ENCODE measurements around the gene ERMARD.

ERMARD gene

GRCh38 chr6:169816975-169817374 is 65.6 kb downstream of the ERMARD start:
- H2AFZ ChIP-seq (ENCODE audit: low read length): no peak overlapping the region
- H3K4me1 ChIP-seq (ENCODE audit: insufficient read depth, low read length, poor library complexity, severe bottlenecking): no peaks in the 10 kb centered on the region
- no peaks in the 10 kb centered on the region for H3K36me3 ChIP-seq (ENCODE audit: insufficient read depth, low read length)
- no peaks in the 10 kb centered on the region for H3K79me2 ChIP-seq (ENCODE audit: insufficient read depth, low read length)
- H3F3A ChIP-seq (ENCODE audit: low read depth): no peaks in the 10 kb centered on the region
- H3K9me3 ChIP-seq (ENCODE audit: insufficient read depth, low read depth, low read length): peaks cover 13% of the 10 kb centered on the region; the same call in 1 of the 2 replicates
- TF ChIP-seq EZH2phosphoT487 (IDR thresholded peaks at IDR 0.05; ENCODE audit: borderline replicate concordance): no peak
- TF ChIP-seq, protein P1, sequence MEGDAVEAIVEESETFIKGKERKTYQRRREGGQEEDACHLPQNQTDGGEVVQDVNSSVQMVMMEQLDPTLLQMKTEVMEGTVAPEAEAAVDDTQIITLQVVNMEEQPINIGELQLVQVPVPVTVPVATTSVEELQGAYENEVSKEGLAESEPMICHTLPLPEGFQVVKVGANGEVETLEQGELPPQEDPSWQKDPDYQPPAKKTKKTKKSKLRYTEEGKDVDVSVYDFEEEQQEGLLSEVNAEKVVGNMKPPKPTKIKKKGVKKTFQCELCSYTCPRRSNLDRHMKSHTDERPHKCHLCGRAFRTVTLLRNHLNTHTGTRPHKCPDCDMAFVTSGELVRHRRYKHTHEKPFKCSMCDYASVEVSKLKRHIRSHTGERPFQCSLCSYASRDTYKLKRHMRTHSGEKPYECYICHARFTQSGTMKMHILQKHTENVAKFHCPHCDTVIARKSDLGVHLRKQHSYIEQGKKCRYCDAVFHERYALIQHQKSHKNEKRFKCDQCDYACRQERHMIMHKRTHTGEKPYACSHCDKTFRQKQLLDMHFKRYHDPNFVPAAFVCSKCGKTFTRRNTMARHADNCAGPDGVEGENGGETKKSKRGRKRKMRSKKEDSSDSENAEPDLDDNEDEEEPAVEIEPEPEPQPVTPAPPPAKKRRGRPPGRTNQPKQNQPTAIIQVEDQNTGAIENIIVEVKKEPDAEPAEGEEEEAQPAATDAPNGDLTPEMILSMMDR (conservative IDR thresholded peaks at IDR 0.05; ENCODE audit: low read length): no peak
- H4K20me1 ChIP-seq (ENCODE audit: insufficient read depth, low read length, poor library complexity, severe bottlenecking): no peaks in the 10 kb centered on the region
- H3K9ac ChIP-seq (ENCODE audit: low read depth, low read length, poor library complexity, severe bottlenecking): no peak overlapping the region
- H3K4me2 ChIP-seq (ENCODE audit: low read depth, low read length, poor library complexity, severe bottlenecking): no peak overlapping the region
- H3K9me2 ChIP-seq (replicated peaks; ENCODE audit: low read depth, low read length): no peaks in the 10 kb centered on the region
- H3K27me3 ChIP-seq (ENCODE audit: insufficient read depth, low read length, poor library complexity, severe bottlenecking): no peaks in the 10 kb centered on the region
- no peak overlapping the region for H3K4me3 ChIP-seq (ENCODE audit: low read length, poor library complexity, severe bottlenecking)

GRCh38 chr6:169820358-169820757 is 68.9 kb downstream of the ERMARD start:
- H3K27me3 ChIP-seq (ENCODE audit: insufficient read depth, low read length, poor library complexity, severe bottlenecking): no peaks in the 10 kb centered on the region
- no peaks in the 10 kb centered on the region for H3K9me2 ChIP-seq (replicated peaks; ENCODE audit: low read depth, low read length)
- no peak overlapping the region for H2AFZ ChIP-seq (ENCODE audit: low read length)
- no peak overlapping the region for H3K4me2 ChIP-seq (ENCODE audit: low read depth, low read length, poor library complexity, severe bottlenecking)
- H3K9me3 ChIP-seq (ENCODE audit: insufficient read depth, low read depth, low read length): peaks cover 25% of the 10 kb centered on the region; the same call in 1 of the 2 replicates
- H3K4me3 ChIP-seq (ENCODE audit: low read length, poor library complexity, severe bottlenecking): no peak overlapping the region
- no peaks in the 10 kb centered on the region for H3K79me2 ChIP-seq (ENCODE audit: insufficient read depth, low read length)
- no peaks in the 10 kb centered on the region for H4K20me1 ChIP-seq (ENCODE audit: insufficient read depth, low read length, poor library complexity, severe bottlenecking)
- H3K4me1 ChIP-seq (ENCODE audit: insufficient read depth, low read length, poor library complexity, severe bottlenecking): no peaks in the 10 kb centered on the region
- H3K9ac ChIP-seq (ENCODE audit: low read depth, low read length, poor library complexity, severe bottlenecking): no peak overlapping the region
- no peak for TF ChIP-seq EZH2phosphoT487 (IDR thresholded peaks at IDR 0.05; ENCODE audit: borderline replicate concordance)
- TF ChIP-seq, protein P1 (conservative IDR thresholded peaks at IDR 0.05; ENCODE audit: low read length): no peak
- H3F3A ChIP-seq (ENCODE audit: low read depth): no peaks in the 10 kb centered on the region
- no peaks in the 10 kb centered on the region for H3K36me3 ChIP-seq (ENCODE audit: insufficient read depth, low read length)

DNA sequence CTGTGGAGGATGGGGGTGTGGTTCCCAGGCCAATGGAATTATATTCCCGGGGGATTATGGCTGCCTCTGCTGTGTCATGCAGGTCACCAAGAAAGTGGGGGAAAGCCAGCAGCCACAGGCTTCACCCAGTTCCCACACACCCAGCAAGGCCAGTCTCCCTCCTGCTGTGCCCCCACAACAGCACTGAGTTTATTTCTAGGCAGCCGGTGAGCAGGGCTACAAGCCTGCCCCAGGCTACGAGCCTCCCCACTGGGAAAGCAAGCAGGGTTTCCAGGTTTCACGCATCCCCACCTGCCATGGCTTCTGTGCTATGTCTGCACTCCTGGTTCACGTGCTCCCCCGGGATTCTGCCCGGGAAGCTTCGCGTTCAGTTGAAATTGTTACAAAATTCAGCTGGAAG is 72.6 kb downstream of the ERMARD start:
- TF ChIP-seq, protein P1 (conservative IDR thresholded peaks at IDR 0.05; ENCODE audit: low read length): no peak
- no peak for TF ChIP-seq EZH2phosphoT487 (IDR thresholded peaks at IDR 0.05; ENCODE audit: borderline replicate concordance)
- H3K4me2 ChIP-seq (ENCODE audit: low read depth, low read length, poor library complexity, severe bottlenecking): no peak overlapping the region

More for the DNA sequence above, 72.6 kb downstream of the ERMARD start:
- H3K9me2 ChIP-seq (replicated peaks; ENCODE audit: low read depth, low read length): no peaks in the 10 kb centered on the region
- H3K4me3 ChIP-seq (ENCODE audit: low read length, poor library complexity, severe bottlenecking): no peak overlapping the region
- H3K27me3 ChIP-seq (ENCODE audit: insufficient read depth, low read length, poor library complexity, severe bottlenecking): no peaks in the 10 kb centered on the region
- peaks cover 19% of the 10 kb centered on the region; the same call in 1 of the 2 replicates for H3K9me3 ChIP-seq (ENCODE audit: insufficient read depth, low read depth, low read length)
- no peaks in the 10 kb centered on the region for H3K79me2 ChIP-seq (ENCODE audit: insufficient read depth, low read length)
- no peaks in the 10 kb centered on the region for H3K36me3 ChIP-seq (ENCODE audit: insufficient read depth, low read length)
- no peaks in the 10 kb centered on the region for H3K4me1 ChIP-seq (ENCODE audit: insufficient read depth, low read length, poor library complexity, severe bottlenecking)
- H2AFZ ChIP-seq (ENCODE audit: low read length): no peak overlapping the region
- H3F3A ChIP-seq (ENCODE audit: low read depth): no peaks in the 10 kb centered on the region
- no peaks in the 10 kb centered on the region for H4K20me1 ChIP-seq (ENCODE audit: insufficient read depth, low read length, poor library complexity, severe bottlenecking)
- H3K9ac ChIP-seq (ENCODE audit: low read depth, low read length, poor library complexity, severe bottlenecking): no peak overlapping the region
